ENCODE results near the gene RRAD.
A peak's percentile ranks its signal among the peaks of the same experiment; 100 is the strongest.
"Not testable (repeated sequence)": the region's sequence is repeated elsewhere in the genome, so short reads cannot be mapped to it uniquely, and the experiment has no call there.

RRAD gene

DNA sequence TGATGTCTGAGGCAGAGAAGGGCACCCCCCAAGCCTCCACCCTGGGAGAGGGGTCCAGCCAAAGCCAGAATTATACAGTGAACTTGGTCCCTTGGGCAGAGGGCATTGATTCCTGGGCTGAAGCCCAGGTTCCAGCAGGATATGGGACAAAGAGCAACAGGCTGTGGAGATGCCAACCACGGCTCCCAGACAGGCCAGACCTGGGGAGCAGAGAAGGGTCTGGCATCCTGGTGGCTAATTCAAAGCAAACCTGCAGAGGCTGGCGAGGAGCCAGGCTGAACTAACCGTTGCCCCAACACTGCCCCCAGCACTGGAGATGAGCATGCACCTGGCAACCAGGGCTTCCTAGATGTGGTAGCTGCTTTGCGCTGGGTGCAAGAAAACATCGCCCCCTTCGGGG lies 38.7 kb upstream of the RRAD start:
- TF ChIP-seq, protein P1, sequence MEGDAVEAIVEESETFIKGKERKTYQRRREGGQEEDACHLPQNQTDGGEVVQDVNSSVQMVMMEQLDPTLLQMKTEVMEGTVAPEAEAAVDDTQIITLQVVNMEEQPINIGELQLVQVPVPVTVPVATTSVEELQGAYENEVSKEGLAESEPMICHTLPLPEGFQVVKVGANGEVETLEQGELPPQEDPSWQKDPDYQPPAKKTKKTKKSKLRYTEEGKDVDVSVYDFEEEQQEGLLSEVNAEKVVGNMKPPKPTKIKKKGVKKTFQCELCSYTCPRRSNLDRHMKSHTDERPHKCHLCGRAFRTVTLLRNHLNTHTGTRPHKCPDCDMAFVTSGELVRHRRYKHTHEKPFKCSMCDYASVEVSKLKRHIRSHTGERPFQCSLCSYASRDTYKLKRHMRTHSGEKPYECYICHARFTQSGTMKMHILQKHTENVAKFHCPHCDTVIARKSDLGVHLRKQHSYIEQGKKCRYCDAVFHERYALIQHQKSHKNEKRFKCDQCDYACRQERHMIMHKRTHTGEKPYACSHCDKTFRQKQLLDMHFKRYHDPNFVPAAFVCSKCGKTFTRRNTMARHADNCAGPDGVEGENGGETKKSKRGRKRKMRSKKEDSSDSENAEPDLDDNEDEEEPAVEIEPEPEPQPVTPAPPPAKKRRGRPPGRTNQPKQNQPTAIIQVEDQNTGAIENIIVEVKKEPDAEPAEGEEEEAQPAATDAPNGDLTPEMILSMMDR (conservative IDR thresholded peaks at IDR 0.05; ENCODE audit: low read depth, low read length): no peak
- no peak overlapping the region for H3K4me3 ChIP-seq (ENCODE audit: low read length)
- no peak for DNase-seq (ENCODE audit: low read depth)

DNA sequence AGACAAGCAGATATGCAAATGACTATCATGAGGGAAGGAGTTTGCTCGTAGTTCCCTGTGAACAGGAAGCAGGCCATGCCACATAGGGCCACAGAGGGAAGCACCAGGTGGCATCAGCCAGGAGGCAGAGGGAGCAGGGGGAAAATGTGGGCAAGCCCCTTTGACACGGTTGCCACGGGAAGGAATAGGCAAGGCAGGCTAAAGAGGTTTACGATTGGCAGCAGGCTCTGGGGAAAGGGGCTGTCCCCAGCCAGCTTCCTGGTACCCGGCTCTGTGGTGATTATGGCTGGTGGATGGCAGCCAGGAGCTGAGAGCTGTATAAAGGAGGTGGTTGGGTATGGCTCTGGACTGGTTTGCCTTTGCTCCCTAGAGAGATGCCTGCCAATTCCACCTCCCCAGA lies 36.6 kb upstream of the RRAD start:
- H3K4me3 ChIP-seq (ENCODE audit: low read length): no peak overlapping the region
- TF ChIP-seq, protein P1 (conservative IDR thresholded peaks at IDR 0.05; ENCODE audit: low read depth, low read length): no peak

DNA sequence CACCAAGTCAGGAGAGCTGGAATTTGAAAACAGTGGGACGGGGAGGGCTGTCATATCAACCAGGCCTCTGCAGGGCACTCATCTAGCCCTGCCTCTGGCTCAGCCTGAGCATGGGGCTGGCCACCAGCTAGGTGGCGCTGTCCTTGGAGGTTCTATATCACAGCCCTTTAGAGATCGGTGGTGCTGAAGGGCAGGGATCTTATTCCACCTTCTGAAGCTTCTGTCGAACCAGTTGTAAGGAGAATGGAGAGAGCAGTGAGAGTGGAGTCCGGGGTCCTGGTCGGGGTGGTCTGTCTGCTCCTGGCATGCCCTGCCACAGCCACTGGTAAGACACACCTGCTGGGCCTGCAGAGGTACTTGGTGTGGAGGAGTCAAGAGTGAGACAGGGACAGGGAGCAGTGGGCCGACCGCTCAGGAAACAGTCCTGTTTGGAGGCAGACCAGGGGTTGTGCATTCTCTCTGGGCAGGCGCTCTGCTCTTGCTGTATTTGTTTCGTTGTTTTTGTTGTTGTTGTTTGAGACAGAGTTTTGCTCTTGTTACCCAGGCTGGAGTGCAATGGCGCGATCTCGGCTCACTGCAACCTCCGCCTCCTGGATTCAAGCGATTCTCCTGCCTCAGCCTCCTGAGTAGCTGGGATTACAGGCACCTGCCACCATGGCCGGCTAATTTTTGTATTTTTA lies 35.9 kb upstream of the RRAD start, which contains the start of gene CES3:
Gene CES3, plus strand, starts transcription at position 202 of the 680 bp plus-strand sequence. Its CDS starts 42 bp downstream, at position 244.
- DNase-seq (ENCODE audit: low read depth): no peak
- TF ChIP-seq, protein P1 (conservative IDR thresholded peaks at IDR 0.05; ENCODE audit: low read depth, low read length): peak; percentile 92
- no peak within 1 kb of the TSS for H3K4me3 ChIP-seq (ENCODE audit: low read length)

More for the DNA sequence above, 36.6 kb upstream of the RRAD start:
- DNase-seq (ENCODE audit: low read depth): no peak

DNA sequence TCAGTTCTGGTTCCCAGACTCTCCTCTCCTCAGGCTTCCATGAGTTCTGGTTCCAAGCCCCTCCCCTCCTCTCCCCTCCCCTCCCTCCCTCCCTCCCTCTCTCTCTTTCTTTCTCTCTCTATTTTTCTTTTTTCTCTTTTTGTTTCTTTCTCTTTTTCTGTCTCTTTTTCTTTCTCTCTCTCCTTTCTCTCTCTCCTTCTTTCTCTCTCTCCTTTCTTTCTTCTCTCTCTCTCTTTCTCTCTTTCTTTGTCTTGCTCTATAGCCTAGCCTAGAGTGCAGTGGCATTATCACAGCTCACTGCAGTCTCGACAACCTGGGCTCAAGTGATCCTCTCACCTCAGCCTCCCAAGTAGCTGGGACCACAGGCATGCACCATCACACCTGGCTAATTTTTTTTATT lies 34.9 kb upstream of the RRAD start:
- no peak for DNase-seq (ENCODE audit: low read depth)
- TF ChIP-seq, protein P1 (conservative IDR thresholded peaks at IDR 0.05; ENCODE audit: low read depth, low read length): no peak
- no peak overlapping the region for H3K4me3 ChIP-seq (ENCODE audit: low read length)

DNA sequence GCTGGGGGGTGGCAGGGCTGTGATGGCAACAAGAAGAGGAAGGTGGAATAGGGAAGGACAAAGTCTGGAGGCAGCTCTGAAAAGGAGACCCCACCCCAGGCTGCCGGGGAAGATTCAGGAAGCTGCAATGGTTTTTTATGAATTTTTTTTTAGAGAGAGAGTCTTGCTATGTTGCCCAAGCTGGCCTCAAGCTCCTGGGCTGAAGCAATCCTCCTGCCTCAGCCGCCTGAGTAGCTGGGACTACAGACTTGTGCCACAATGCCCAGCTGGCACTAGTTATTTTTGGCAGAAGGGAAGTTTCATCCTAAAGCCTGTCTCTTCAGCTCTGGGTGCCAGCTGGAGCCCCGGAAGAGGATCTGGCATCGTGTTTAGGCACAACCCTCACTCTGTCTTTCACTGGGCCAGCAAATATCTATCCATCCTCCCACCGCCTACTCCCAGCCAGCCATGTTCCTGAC lies 34.4 kb upstream of the RRAD start:
- no peak for DNase-seq (ENCODE audit: low read depth)
- TF ChIP-seq, protein P1 (conservative IDR thresholded peaks at IDR 0.05; ENCODE audit: low read depth, low read length): no peak
- H3K4me3 ChIP-seq (ENCODE audit: low read length): no peak overlapping the region

DNA sequence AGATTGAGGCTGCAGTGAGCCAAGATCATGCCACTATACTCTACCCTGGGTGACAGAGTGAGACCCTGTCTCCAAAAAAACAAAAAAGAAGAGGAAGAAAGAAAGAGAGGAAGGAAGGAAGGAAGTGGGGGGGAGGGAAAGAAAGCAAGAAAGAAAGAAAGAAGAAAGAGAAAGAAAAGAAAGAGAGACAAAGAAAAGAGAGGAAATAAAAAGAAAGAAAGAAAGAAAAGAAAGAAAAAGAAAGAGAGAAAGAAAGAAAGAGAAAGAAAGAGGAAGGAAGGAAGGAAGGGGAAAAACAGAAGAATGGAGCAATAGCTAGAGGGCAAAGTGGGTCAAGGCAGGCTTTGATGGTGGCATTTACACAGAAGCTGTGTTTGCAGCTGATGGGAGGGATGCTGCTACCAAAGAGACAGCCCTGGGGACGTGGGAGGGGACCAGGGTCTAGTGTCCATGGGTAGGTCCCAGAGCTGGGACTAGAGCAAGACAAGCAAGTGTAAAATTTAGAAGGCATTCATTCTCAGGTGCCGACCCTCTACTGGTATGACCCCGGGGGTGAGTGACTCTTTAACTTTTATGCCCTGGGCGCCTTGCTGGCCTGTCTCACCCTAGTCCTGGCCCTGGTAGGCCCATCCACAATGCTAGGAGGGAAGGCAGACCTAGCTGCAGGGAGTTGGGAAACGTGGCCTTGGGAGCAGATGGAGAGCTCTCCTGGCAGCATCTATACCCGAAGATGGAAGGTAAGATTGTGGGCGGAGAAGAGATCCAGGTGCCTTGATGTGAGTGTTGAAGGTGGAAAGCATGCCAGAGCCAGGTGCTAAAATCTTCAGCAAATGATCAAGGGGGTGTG lies 33.7 kb upstream of the RRAD start:
- H3K4me3 ChIP-seq (ENCODE audit: low read length): no peak overlapping the region
- no peak for DNase-seq (ENCODE audit: low read depth)
- TF ChIP-seq, protein P1 (conservative IDR thresholded peaks at IDR 0.05; ENCODE audit: low read depth, low read length): no peak

DNA sequence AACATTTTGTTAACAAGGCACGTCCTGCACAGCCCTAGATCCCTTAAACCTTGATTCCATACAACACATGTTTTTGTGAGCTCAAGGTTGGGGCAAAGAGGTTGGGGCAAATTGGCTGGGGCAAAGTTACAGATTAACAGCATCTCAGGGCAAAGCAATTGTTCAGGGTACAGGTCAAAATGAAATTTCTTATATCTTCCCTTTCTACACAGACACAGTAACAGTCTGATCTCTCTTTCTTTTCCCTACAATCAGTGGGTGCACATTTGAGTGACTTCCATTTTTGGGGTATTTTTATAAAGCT lies 30.8 kb upstream of the RRAD start:
- not testable (repeated sequence) for H3K4me3 ChIP-seq (ENCODE audit: low read length); DNase-seq (ENCODE audit: low read depth)

DNA sequence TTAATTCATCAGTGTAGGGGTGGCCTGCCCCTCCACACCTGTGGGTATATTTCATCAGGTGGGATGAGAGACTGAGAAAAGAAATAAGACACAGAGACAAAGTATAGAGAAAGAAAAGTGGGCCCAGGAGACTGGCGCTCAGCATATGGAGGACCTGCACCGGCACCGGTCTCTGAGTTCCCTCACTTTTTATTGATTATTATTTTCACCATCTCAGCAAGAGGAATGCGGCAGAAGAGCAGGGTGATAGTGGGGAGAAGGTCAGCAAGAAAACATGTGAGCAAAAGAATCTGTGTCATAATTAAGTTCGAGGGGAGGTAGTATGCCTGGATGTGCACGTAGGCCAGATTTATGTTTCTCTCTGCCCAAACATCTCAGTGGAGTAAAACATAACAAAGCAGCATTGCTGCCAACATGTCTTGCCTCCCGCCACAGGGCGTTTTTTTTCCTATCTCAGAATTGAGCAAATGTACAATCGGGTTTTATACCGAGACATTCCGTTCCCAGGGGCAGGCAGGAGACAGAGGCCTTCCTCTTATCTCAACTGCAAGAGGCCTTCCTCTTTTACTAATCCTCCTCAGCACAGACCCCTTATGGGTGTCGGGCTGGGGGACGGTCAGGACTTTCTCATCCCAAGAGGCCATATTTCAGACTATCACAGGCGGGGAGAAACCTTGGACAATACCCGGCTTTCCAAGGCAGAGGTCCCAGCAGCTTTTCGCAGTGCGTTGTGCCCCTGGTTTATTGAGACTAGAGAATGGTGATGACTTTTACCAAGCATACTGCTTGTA lies 30.2 kb upstream of the RRAD start:
- DNase-seq (ENCODE audit: low read depth): not testable (repeated sequence)

More for the DNA sequence above, 30.2 kb upstream of the RRAD start:
- H3K4me3 ChIP-seq (ENCODE audit: low read length): not testable (repeated sequence)

All from retinal pigment epithelial cell (primary cell).